NCI-H510A (cell line): ENCODE data around the gene CIROP.

Experiments
- DNase-seq: peaks from one replicate; lab custom pipeline; 2025; lab: John Stamatoyannopoulos, UW

CIROP gene

GRCh38 chr14:23104591-23105347, at the start of gene CIROP:
Gene CIROP, minus strand, starts transcription at chr14:23104989. Its CDS starts 69 bp downstream, at chr14:23104920.
- no peak for DNase-seq

GRCh38 chr14:23153851-23154796, 49.3 kb upstream of the CIROP start:
- DNase-seq, result no peak

- no peak for DNase-seq
These were observed 46.6 kb upstream of the CIROP start for GRCh38 chr14:23151342-23151741.

- DNase-seq, result no peak
These were observed 45.0 kb upstream of the CIROP start for GRCh38 chr14:23149745-23150144.

GRCh38 chr14:23148591-23149249, 43.9 kb upstream of the CIROP start:
- no peak for DNase-seq

GRCh38 chr14:23147676-23148075, 42.9 kb upstream of the CIROP start:
- DNase-seq, result no peak

GRCh38 chr14:23146980-23147379, 42.2 kb upstream of the CIROP start:
- no peak for DNase-seq

- DNase-seq, result no peak
These were observed 41.6 kb upstream of the CIROP start for GRCh38 chr14:23146351-23146910.

- no peak for DNase-seq
These were observed 41.1 kb upstream of the CIROP start for GRCh38 chr14:23145794-23146350.

GRCh38 chr14:23143911-23144310, 39.1 kb upstream of the CIROP start:
- no peak for DNase-seq

- no peak for DNase-seq
These were observed 38.0 kb upstream of the CIROP start for GRCh38 chr14:23142826-23143225.

- DNase-seq, result no peak
These were observed 37.1 kb upstream of the CIROP start for GRCh38 chr14:23141706-23142444.

GRCh38 chr14:23140371-23140770, 35.6 kb upstream of the CIROP start:
- no peak for DNase-seq

- DNase-seq, result no peak
These were observed 35.1 kb upstream of the CIROP start for GRCh38 chr14:23139874-23140273.

- no peak for DNase-seq
These were observed 33.2 kb upstream of the CIROP start for GRCh38 chr14:23137813-23138535.

- no peak for DNase-seq
These were observed 32.5 kb upstream of the CIROP start for GRCh38 chr14:23137192-23137812.

GRCh38 chr14:23136566-23137133, 31.9 kb upstream of the CIROP start:
- DNase-seq, result no peak

GRCh38 chr14:23132970-23133369, 28.2 kb upstream of the CIROP start:
- DNase-seq, result no peak

- DNase-seq, result no peak
These were observed 26.7 kb upstream of the CIROP start for GRCh38 chr14:23131482-23131881.

GRCh38 chr14:23130871-23131270, 26.1 kb upstream of the CIROP start:
- DNase-seq, result no peak
